CD14-positive monocyte (primary cell): ENCODE results near the gene SCGB3A1. TPM values are rescaled to one million over a fixed set of nuclear protein-coding genes. Genes with fewer than 3 reads are reported as not detected.

Experiments
- DNase-seq, 3 donors: peaks; one replicate each; pipeline ENCODE4 v3.0.0-alpha.2; 2011 to 2022
- H2AFZ ChIP-seq: 2 replicates; pipeline ENCODE4 v1.6.0; 2012; ENCODE audit warnings: mild to moderate bottlenecking, low read depth, low read length, inconsistent platforms; ENCODE audit not compliant: insufficient read depth, poor library complexity, severe bottlenecking
- H3K27ac ChIP-seq, 2 donors: 1 replicate in 1 of 2; 2 replicates in 1 of 2; pipeline ENCODE4 v1.5.1; 2012 to 2013; ENCODE audit warnings: low read length in 2 of 2, control low read depth in 1 of 2, inconsistent platforms in 1 of 2, low read depth in 1 of 2, mild to moderate bottlenecking in 1 of 2
- H3K27me3 ChIP-seq, 2 donors: one replicate each; pipeline versions ENCODE4 v1.6.0 to v1.6.1; 2011 to 2013; ENCODE audit warnings: low read length in 2 of 2; ENCODE audit not compliant: control insufficient read depth in 2 of 2, insufficient read depth in 2 of 2
- H3K36me3 ChIP-seq, 2 donors: replicated peaks in 1 of 2; 1 replicate in 1 of 2; 2 replicates in 1 of 2; pipeline versions ENCODE4 v1.5.1 to v1.6.1; 2012 to 2013; ENCODE audit warnings: low read length in 2 of 2, control low read depth in 1 of 2, inconsistent platforms in 1 of 2, mild to moderate bottlenecking in 1 of 2; ENCODE audit not compliant: insufficient read depth in 2 of 2, control insufficient read depth in 1 of 2
- H3K4me1 ChIP-seq, 2 donors: 1 replicate in 1 of 2; 2 replicates in 1 of 2; pipeline versions ENCODE4 v1.5.1 to v1.6.1; 2012 to 2013; ENCODE audit warnings: low read length in 2 of 2, control low read depth in 1 of 2, inconsistent platforms in 1 of 2, mild to moderate bottlenecking in 1 of 2, moderate library complexity in 1 of 2; ENCODE audit not compliant: insufficient read depth in 2 of 2, control insufficient read depth in 1 of 2
- H3K4me2 ChIP-seq: replicated peaks from 2 replicates; pipeline ENCODE3; 2012; ENCODE audit warnings: low read length, moderate library complexity, mild to moderate bottlenecking; ENCODE audit not compliant: poor library complexity, severe bottlenecking; ENCODE audit errors: extremely low read depth
- H3K4me3 ChIP-seq, 3 experiments: fragments of 200-600 bp in 1 of 3; sonication (generic) in 1 of 3; replicated peaks in 1 of 3; 1 replicate in 2 of 3; 2 replicates in 1 of 3; pipeline ENCODE4 v1.5.1; 2011 to 2013; ENCODE audit warnings: low read length in 3 of 3, mild to moderate bottlenecking in 3 of 3, control low read depth in 2 of 3, low read depth in 2 of 3, inconsistent platforms in 1 of 3, moderate library complexity in 1 of 3
- H3K79me2 ChIP-seq: 2 replicates; pipeline ENCODE4 v1.6.0; 2012; ENCODE audit warnings: mild to moderate bottlenecking, control low read depth, inconsistent platforms, low read length, moderate library complexity; ENCODE audit not compliant: insufficient read depth
- H3K9ac ChIP-seq: 2 replicates; pipeline ENCODE4 v1.6.0; 2017; ENCODE audit warnings: low read length, mild to moderate bottlenecking; ENCODE audit not compliant: insufficient read depth, poor library complexity, severe bottlenecking
- H3K9me3 ChIP-seq, 2 donors: replicated peaks in 1 of 2; 1 replicate in 1 of 2; 2 replicates in 1 of 2; pipeline versions ENCODE4 v1.5.1 to v1.6.1; 2012 to 2013; ENCODE audit warnings: low read length in 2 of 2, control low read depth in 1 of 2; ENCODE audit not compliant: control insufficient read depth in 1 of 2, insufficient read depth in 1 of 2
- H4K20me1 ChIP-seq: 2 replicates; pipeline ENCODE4 v1.6.0; 2012; ENCODE audit warnings: mild to moderate bottlenecking, low read length, control low read depth, moderate library complexity; ENCODE audit not compliant: insufficient read depth
- H3K27ac Mint-ChIP-seq, 7 donors: one replicate each; pipeline ENCODE4 v1.8.0; 2020; ENCODE audit warnings: mild to moderate bottlenecking in 7 of 7, mixed read lengths in 7 of 7, moderate library complexity in 6 of 7, inconsistent platforms in 2 of 7
- H3K27me3 Mint-ChIP-seq, 3 donors: one replicate each; pipeline ENCODE4 v1.8.0; 2021 to 2022; ENCODE audit warnings: low read depth in 3 of 3, mild to moderate bottlenecking in 3 of 3, mixed read lengths in 3 of 3, moderate library complexity in 3 of 3, inconsistent platforms in 1 of 3
- H3K36me3 Mint-ChIP-seq, 2 donors: one replicate each; pipeline ENCODE4 v1.8.0; 2020; ENCODE audit warnings: mixed read lengths in 2 of 2, inconsistent platforms in 1 of 2, mild to moderate bottlenecking in 1 of 2
- H3K4me1 Mint-ChIP-seq: one replicate; pipeline ENCODE4 v1.8.0; 2020; ENCODE audit warnings: mild to moderate bottlenecking, mixed read lengths
- H3K4me3 Mint-ChIP-seq, 2 donors: one replicate each; pipeline ENCODE4 v1.8.0; 2020; ENCODE audit warnings: mild to moderate bottlenecking in 2 of 2, mixed read lengths in 2 of 2, moderate library complexity in 1 of 2
- H3K9me3 Mint-ChIP-seq, 7 donors: one replicate each; pipeline ENCODE4 v1.8.0; 2020 to 2022; ENCODE audit warnings: mixed read lengths in 7 of 7, mild to moderate bottlenecking in 6 of 7, moderate library complexity in 6 of 7, inconsistent platforms in 2 of 7
- CTCF ChIP-seq: fragments of 200-600 bp; IDR thresholded peaks from one replicate; pipeline ENCODE4 v1.8.0; 2022; ENCODE audit warnings: antibody characterized with exemption, mild to moderate bottlenecking
- WGBS: methylation state at CpG from one replicate; pipeline ENCODE4 v1.1.5; 2013; ENCODE audit warnings: missing lambda C conversion rate; ENCODE audit not compliant: insufficient coverage; 5-methylcytosine and 5-hydroxymethylcytosine counted together
- intact Hi-C, 2 donors: fragments of 100-400 bp; cut with micrococcal nuclease; formaldehyde crosslinking; loops; one replicate each; pipeline versions ENCODE4 v1.15.0 to v1.15.1; 2023
- polyA plus RNA-seq, 3 donors: library from polyadenylated mRNA; depleted of rRNA in 1 of 3; unstranded in 2 of 3; stranded (reverse) in 1 of 3; fragments of 300-500 nt in 2 of 3; fragments of >200 nt in 1 of 3; fragmentation: Illumina TruSeq in 2 of 3; gene quantifications; 1 replicate in 2 of 3; 2 replicates in 1 of 3; pipeline ENCODE4 v1.2.3, GENCODE V29; 2012 to 2021

The SCGB3A1 gene
- polyA plus RNA-seq, 3 donors: 0.49 to 0.83 (median 0.59) TPM

- Histone ChIP-seq H3K79me2 (no peaks in the 10 kb centered on the region), H3K4me1 (no peaks in the 10 kb centered on the region), H3K4me3 (no peak overlapping the region), H3K27me3 (no peaks in the 10 kb centered on the region), H3K9ac (no peak overlapping the region), H3K9me3 (no peaks in the 10 kb centered on the region), H3K4me2 (no peak overlapping the region), H3K36me3 (no peaks in the 10 kb centered on the region), H3K27ac (no peak overlapping the region), H4K20me1 (no peaks in the 10 kb centered on the region), H2AFZ (no peak overlapping the region)
- Mint-ChIP-seq H3K27ac (no peak overlapping the region), H3K9me3 (peaks cover 0 to 2% (median 0%) of the 10 kb centered on the region in 7 donors), H3K4me3 (no peak overlapping the region), H3K36me3 (no peaks in the 10 kb centered on the region), H3K4me1 (no peaks in the 10 kb centered on the region), H3K27me3 (peaks cover 1 to 5% (median 3%) of the 10 kb centered on the region in 3 donors)
- TF ChIP-seq CTCF: no peak
- DNase-seq: no peak
- intact Hi-C loops: no loop called here
- 92% methylated on average over 10 of the region's 16 CpGs for WGBS
Observed at GRCh38 chr5:180599981-180600553, 8.8 kb upstream of the SCGB3A1 start.

- Histone ChIP-seq H3K27ac (no peak overlapping the region), H3K9me3 (no peaks in the 10 kb centered on the region), H3K4me2 (no peak overlapping the region), H3K9ac (no peak overlapping the region), H3K27me3 (no peaks in the 10 kb centered on the region), H3K36me3 (no peaks in the 10 kb centered on the region), H3K4me3 (no peak overlapping the region), H3K4me1 (no peaks in the 10 kb centered on the region), H3K79me2 (no peaks in the 10 kb centered on the region), H4K20me1 (no peaks in the 10 kb centered on the region), H2AFZ (no peak overlapping the region)
- WGBS: 86% methylated on average over 6 of the region's 6 CpGs
- H3K9me3 Mint-ChIP-seq: peaks cover 0 to 2% (median 0%) of the 10 kb centered on the region in 7 donors
- no peaks in the 10 kb centered on the region for H3K4me1 Mint-ChIP-seq
- no peak overlapping the region for H3K27ac Mint-ChIP-seq
- no peak overlapping the region for H3K4me3 Mint-ChIP-seq
- intact Hi-C loops: no loop called here
- H3K27me3 Mint-ChIP-seq: peaks cover 1 to 5% (median 3%) of the 10 kb centered on the region in 3 donors
- no peak for TF ChIP-seq CTCF
- H3K36me3 Mint-ChIP-seq: no peaks in the 10 kb centered on the region
- no peak for DNase-seq
Observed at GRCh38 chr5:180599590-180599914, 8.3 kb upstream of the SCGB3A1 start.
